ENCODE measurements around the gene STAT1.
"Not testable (repeated sequence)": the region's sequence is repeated elsewhere in the genome, so short reads cannot be mapped to it uniquely, and the experiment has no call there.

Gene STAT1

DNA sequence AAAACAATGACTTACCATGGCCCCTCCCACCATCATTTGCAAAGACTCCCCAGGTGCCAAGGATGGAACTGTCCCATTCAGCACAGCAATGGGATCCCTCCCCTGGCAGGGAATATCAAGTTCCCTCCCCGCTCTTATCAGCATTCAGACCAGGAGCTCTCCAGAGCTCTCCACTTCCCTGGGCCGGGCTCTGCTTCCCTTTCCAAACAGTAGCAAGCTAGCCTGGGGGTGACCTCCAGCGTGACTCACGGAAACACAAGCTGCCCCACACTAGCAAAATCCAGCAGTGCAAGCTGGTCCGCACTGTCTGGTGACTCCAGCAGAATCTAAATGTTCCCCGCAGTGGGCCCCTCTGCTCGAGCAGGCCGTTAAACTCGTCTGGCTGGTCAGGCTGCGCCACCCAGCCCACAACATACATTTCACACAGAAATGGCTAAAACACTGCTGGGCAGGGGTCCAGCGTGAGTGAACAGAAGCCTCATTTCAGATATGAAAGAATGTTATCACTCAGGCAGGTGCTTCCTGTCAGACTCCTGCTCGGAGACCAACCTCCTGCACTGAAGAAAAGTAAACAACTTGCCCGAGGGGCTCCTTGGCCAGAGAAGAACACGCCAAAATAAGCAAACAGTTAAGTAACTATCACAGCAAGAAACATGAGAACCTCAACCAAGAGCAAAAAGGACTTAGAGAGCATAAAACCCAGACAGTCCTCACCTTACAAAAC, 33.9 kb downstream of the STAT1 start:
- DNase-seq = no peak

DNA sequence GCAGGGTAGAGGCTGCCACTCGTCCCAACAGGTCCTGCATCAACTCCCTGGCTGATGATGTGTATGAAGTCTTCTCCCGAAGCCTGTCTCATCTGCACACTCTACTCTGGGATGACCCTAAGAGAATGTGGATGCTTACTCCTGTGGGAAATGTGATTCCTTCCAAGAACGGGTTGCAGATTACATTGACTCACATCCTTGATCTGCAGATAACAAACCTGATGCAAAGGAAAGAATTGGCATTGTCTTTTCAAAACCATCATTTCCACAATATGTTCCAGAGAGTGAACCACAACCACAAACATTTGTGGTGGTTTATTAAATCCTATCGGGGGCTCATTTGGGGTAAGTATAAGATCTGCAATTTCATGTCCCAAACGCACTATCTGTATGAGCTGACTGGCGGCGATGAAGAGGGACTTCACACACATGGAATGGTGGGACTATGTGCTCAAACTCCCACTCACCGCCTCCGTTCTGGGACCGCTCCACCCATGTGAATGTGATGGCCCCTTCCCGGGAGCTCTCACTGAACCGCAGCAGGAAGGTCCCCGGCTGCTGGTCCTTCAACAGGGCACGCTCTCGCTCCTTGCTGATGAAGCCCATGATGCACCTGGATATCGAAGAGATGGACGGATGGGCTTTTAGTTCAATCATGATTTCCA, 35.5 kb downstream of the STAT1 start:
- DNase-seq = no peak

DNA sequence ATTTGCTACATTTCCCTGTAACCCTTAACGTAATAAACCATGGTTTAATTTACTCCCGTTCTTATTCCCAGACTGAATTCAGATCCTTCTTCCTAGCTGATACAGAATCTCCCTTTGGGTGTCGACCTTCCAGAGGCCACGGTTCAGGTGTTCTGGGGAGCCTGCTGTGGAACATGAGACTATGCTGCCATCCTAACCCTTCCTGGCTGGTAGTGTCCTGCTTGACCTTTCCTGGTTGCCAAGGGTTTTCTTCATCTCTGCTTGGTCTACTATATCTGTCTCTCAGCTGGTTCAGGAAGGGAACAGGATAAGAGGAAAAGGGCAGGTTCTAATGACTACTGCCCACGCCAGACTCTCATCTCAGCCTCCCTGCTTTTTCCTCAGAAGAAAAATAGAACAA, 36.5 kb downstream of the STAT1 start:
- DNase-seq = no peak

DNA sequence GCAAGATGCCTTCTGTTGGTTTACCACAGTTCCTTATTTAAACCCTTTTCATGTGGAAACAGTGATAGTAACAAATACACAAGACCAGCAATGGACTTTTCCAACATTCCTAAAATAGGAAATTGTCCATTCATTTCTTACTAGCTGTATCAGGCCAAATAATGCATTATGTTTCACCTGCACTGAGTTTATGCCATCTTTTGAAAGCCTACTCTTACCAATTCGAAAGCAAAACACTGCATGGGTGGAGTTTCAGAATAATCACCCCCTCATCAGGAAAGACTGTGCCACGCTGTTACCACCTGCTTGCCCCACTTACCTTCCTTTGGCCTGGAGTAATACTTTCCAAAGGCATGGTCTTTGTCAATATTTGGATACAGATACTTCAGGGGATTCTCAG, 37.5 kb downstream of the STAT1 start:
- DNase-seq = no peak

DNA sequence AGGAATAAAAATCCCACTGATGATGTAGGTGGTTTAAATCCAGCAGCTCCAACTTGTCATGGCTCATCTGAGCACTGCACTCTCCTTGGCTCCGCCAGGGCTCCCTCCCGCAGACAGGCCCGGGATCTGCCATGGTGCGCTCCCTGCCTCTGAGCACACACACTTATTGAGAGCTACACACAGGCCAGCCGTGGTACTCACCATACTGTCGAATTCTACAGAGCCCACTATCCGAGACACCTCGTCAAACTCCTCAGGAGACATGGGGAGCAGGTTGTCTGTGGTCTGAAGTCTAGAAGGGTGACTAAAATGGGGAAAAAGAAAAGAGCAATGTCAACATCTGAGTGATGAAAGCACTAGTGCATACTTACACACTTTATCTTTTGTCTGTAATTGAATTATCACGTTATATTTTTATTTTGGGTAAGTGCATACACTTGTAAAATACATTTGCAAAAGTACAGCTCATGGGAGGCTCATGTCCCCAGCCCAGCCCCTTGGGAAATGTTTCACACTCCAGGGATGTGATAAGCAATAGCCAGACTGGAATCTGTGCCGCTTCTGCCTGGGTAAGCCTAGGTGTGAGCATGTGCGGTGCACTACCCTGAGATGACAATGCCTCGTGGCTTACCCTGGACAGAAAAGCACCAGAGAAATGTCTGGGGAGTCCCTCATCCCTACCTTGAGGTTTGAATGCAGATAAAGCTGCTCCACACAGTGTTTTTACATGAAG, 39.2 kb downstream of the STAT1 start:
- DNase-seq = no peak

DNA sequence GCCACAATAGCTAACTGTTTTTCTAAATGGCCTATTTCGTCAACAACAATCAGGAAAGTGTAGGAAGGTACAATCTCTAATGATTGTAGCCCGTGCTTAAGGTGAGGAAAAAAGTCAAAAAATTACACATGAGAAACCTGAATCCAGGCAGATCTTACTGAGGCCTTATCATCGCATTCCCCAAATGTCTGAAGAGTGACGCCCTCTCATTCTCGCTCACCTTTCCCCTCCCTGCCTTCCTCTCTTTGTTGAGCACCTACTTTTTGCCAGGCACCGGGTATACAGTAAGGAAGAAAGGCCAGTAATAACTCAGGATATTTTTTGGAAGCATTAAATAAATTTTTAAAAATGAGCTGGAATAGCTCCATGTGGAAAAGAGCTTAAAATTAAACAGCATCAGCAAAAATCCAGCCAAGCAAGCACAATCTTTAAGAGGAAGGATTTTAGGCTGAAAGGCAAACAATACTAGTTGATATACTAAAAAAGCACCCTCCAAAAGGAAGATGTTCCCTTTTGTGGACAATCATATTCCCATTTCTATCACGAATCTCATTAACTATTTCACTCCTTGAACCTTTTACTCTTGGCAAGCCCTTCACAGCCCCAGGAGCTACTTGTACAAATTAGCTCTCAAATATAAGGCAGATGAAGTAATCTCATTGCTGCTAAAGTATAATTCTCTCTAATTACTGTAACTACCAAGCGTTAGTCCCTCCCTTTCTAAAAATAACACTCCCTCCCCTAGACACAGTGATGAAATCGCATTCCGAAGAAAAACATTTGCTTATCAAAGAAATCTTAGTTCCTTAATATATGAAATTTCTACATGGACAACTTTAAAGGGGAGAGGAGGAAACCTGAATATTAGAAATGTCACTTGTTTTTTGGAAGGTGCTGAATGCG, 40.0 kb downstream of the STAT1 start:
- DNase-seq = no peak

DNA sequence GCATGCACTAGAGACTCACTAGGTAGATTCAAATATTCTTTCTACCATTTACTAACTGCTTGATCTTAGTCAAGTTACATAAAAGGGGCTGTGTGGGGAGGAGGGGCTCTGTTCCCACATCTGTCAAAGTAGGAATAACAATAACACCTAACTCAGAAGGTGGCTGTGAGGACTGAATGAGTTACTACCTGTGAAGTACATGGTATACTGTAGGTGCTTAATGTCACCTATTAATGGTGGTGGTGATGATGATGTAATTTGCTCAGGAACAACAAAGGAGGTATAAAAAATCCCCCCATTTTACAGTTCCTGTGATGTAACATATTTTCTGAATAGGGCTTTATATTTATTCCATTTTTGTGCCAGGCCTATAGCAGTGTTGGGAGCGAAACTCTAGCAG, 40.7 kb downstream of the STAT1 start:
- no peak for DNase-seq

DNA sequence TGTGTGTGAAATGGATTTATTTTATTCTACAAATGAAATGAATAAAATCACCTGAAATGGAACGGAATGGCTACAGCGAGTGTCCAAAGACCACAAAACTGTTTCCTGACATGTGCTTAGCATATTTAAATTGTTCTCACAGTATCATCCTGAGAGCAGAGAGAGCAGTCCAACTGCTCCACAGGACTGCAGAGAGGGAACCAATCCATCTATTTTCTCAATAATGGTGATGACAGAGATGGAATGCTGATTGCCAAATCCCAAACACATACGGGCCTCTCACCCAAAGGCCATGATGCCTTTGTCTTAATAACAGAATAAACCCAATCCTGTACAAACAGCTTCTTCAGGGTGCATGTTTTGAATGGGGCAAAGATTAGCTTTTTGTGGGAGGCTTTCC, 41.1 kb downstream of the STAT1 start:
- DNase-seq = no peak

DNA sequence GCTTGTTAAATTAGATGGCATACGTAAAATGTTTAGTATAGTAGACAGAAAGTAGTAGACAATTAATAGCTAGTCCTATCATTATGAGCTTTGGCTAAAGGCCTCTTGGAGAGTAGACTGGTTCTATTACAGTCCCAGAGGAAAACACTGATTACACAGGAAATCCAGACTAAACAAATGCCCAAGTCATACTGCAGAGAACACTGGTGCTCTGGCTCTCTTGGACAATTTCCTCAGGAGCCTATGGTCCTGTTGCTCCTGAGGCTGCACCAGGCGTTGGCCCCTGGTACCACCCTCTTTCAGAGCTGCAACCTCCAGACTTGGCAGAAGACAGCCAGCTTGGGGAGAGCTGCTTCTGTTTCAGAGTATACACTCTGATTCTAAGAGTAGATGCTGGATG, 41.8 kb downstream of the STAT1 start:
- no peak for DNase-seq

DNA sequence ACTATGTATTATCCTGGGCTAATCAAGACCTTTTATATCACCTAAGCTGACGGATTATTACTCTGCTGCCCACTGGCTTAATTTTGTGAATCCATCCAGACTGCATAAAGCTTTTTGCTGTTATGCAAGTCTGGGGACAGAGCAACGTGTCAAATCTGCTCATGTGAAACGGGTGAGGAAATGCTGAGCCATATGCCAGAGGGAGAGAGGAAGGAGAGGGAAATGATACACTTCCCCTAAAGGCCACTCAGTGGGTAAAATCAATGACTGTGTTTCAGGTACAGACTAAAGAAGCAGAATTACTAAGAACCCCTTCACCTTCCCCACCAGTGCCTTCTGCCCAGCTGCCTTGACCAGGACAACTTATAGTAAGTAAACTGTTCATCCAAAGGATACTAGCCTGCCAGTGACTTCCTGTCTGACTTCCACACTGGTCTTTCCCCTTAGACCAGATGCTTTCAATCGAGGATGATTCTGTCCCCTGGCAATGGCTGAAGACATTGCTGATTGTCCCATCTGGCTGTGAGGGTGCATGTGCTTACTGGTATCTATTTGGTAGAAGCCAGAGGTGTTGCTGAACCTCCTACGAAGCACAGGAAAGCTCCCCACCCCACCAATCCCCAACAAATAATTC, 43.0 kb downstream of the STAT1 start:
- DNase-seq = no peak

DNA sequence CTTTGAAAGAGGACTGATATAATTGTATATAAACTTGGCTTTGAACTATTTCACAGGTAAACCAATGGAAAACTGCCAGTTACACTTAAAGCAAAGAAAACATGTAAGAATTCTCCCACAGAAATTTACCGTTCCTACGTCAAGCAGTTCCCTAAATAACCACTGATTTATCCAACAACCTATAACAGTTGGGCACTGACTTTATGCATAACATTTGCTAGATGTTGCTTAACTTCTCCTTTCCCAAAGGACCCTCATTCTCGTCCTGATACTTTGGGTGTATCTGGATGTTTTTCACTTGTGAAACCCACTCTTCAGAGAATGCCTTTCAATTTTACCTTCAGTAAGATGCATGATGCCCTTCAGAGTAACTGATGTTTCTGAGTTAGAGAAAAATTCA, 43.8 kb downstream of the STAT1 start:
- no peak for DNase-seq

DNA sequence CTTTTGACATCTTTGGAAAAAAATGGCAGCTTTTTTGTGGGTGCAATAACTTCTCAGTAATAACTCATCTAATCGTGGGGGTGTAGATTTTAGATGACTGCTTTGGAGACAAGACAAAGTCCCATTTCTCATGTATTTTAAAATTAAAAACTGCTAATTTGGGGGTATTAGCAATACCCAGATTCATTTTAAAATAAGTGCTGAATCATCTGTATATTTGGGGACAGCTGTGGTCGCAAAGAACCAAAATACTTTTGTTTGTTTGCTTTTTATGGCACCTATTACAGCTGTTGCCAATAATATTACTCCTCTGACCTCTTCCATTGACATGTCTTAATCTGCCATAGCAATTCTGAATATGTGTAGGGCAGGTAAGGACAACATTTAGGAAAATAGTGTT, 45.4 kb downstream of the STAT1 start:
- DNase-seq = no peak

DNA sequence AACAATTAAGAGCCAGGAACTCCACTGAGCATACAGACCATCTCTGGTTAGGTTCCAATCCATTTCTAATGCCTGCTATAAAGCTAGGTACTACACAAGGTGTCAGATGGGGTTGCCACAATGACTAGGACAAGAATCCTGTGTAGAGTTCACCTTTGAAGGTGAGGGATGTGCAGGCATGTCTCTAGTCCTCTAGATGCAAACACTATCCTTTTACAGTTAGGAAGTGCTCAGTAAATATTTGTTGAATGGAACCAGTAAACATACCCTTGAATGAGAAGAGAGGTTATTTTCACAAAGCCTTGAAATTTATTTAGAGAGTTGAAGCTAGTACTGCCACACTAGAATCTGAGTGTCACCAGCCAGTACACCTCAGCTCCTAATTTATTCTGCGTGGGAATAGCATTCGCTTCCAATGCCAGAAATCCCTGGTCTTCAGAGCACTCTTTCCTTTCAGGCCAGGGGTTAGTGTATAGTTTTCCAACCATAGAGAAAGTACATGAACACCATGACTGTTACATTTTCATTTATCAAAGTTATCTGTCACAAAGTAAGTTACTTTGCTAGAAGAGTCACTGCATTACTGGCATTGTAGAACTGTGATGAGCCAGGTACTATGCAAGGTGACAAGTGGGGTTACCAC, 48.3 kb downstream of the STAT1 start:
- no peak for DNase-seq

DNA sequence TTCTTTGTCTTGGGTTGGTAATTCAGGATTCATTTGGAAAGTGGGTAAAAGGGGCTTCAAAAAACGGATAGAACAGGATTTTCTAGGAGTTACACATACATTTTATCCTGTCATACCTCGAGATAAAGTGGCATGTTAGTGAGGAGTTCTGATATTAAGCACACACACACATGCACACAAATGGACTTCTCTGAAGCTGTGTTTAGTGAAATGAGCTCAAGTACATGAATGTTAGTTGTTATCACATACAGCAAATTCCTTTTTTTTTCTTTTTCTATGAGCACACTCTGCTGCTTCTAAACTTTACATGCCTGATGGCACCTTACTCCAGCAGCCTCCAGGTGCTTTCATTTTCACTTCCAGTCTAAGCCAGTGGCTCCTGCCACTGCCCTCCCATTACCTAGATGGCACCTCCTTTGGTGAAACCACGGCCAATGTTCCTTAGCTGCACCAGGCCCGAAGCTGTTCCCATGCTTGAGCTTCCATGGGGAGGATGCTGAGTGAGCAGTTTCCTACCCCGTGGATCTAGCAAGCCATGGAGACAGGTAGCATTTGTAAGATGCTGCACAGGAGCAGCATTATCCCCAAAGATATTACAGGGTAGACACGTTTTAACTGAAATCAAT, 49.7 kb downstream of the STAT1 start:
- no peak for DNase-seq

DNA sequence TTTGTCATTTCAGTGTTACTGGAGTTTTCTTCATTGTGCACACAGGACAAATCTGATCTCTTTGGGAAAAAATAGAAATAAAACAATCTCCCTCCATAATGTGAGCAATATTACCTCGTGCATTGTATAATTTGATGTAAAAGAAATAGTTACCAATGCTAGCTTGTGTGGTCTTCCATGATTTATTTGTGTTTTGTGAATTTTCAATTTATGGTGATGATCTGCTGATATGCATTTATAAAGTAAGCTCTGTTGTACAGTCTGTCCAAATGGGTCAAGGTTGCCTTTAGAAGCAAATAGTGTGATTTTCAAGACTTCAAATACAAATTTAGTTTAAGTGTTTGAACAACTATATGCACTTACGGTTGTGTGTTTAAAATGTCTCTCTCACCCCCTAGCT, 50.9 kb downstream of the STAT1 start:
- no peak for DNase-seq

DNA sequence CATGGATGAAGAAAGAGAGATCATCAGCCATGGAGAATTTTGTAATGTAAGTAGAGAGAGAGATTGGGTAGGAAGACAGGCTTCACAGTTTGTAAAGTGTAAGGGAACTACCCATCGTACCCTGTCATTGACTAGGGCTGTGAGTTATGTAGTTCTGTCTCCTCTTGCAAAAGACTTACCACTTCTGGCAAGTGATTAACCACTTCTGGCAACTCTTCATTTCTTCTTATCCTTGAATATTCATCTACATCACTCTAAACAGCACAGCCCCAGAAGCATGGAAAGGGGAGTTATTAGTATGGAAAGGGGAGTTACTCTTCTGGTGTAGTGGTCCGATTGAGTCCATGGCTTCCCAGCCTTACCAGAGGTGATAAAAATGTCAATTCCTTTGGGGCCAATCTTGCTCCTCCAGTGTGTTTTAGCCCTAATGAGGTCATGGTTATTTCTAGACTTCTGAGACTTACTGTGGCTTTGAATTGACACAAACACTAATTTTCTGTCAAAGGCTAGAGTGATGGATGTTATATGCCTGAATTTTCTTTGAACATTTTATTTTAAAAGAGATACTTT, 52.0 kb downstream of the STAT1 start:
- DNase-seq = no peak

DNA sequence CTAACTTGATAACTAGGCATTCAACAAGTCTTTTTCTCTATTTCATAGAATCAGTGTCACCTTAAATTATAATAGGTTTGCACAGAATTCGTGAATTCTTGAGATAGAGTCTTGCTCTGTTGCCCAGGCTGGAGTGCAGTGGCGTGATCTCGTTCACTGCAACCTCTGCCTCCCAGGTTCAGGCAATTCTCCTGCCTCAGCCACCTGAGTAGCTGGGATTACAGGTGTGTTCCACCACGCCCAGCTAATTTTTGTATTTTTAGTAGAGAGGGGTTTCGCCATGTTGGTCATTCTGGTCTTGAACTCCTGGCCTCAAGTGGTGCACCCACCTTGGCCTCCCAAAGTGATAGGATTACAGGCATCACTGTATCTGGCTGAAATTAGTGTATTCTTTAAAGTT, 52.9 kb downstream of the STAT1 start:
- not testable (repeated sequence) for DNase-seq

DNA sequence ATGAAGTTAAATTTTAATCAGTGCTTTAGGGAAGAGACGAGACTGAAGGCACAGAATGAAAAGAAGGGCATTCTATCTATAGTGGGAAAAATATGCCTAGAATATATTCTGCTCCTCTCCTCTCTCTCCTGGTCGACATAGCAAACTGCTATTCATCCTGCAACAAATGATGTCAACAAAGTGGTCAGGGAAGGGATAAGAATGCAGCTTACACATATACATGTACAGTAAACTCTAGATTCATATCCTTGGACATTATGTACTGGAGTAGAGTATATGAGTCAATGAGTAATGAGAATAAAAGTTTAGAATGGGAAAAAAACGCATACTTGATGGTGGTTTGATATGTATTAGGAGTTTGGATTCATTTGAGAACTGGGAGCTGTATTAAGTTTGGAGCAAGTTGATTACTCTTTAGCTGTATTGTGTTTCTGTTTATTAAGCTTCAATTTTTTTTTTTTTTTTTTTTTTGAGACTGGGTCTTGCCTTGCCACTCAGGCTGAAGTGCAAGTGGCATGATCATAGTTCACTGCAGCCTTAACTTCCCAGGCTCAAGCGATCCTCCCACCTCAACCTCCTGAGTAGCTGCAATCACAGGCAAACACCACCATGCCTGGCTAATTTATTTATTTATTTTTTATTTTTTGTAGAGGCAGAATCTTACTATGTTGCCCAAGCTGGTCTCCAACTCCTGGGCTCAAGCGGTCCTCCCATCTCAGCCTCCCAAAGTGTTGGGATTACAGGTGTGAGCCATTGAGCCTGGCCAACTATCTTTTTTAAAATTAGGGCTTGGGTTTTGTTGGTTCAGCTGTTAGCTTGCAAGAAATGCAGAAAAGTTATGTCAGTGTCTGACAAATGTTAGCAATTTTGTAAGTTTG, 53.8 kb downstream of the STAT1 start:
- DNase-seq = no peak

DNA sequence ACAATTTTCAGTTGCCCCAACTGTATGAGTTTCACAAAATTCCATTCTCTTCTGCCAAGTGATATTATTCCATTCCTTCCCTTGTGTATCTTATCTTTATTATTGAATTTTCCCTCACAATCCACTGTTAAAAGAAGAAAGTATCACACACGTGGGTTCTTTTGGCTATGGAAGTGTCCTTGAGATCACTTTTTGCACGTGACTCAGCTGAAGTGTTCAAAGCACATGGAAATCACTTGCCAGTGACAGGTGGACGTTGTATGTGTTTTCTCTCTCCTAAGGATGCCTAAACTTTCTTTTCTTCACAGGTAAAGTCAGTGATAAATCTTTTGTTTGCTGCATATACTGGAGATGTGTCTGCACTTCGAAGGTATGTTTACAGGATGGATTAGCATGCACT, 60.7 kb downstream of the STAT1 start:
- no peak for DNase-seq

DNA sequence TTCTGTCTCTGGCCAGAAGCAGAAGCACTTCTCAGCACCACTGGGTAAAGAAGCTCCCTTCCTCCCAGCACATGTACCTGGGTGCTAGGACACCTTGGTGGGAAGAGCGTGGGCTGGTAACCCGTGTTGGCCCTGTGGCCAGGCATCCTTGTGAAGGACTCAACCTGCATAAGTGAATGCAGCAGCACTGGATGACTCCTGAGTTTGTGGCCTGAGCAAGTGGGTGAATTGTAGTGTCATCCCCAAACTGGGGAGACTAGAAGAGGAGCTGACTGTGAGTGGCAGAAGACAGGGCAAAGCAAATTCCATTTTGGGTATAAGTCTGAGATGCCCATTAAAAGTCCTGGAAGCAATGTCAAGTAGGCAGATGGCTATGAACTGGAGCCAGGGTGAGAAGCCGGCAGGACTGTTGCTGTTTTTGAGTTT, 63.4 kb downstream of the STAT1 start:
- DNase-seq = no peak

Measured in activated CD4-positive, alpha-beta T cell treated with anti-CD3 and anti-CD28 coated beads, Interleukin-2, amount 50 U/mL, for 1 hour (primary cell).